Loucy (cell line): ENCODE measurements around the gene ELAVL2.

Experiments
- CTCF ChIP-seq: fragments of 200-600 bp; sonication (generic); conservative IDR thresholded peaks from 2 replicates; pipeline ENCODE4 v1.5.1; 2014; ENCODE audit warnings: mild to moderate bottlenecking, antibody characterized with exemption, low read length
- EZH2phosphoT487 ChIP-seq: fragments of 200-600 bp; IDR thresholded peaks from 2 replicates; pipeline ENCODE4 v1.6.1; 2018; ENCODE audit warnings: antibody characterized with exemption, mild to moderate bottlenecking, moderate library complexity, borderline replicate concordance

DNA sequence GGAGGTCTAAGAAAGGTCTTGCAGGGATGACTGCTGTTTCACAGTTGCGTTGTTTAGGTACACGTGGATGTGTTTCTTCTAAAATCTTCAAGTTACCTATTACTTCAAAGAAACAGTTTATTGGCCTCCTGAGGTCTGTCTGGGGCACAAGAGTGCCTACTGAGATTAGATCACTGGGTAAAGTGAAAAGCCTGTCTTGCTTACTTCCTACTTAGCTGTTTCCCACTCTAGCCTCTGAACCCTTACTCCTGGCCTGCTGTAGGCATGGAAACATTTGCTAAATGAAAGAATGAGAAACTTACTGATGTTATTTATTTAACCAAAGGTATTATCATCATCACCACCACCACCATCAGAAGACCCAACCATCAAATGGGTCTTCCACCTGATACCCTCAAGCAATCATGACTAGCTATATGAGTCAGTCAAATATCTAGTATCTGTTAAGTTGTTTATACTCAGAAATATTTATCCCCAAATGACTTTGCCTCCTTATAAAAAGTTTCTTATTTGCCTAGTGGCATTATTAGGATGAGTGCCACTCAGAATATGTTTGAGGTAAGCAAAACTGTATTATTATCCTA lies 92.5 kb downstream of the ELAVL2 start:
- no peak for TF ChIP-seq CTCF
- TF ChIP-seq EZH2phosphoT487 = no peak
